ENCODE results near the gene PLN.

Gene PLN

DNA sequence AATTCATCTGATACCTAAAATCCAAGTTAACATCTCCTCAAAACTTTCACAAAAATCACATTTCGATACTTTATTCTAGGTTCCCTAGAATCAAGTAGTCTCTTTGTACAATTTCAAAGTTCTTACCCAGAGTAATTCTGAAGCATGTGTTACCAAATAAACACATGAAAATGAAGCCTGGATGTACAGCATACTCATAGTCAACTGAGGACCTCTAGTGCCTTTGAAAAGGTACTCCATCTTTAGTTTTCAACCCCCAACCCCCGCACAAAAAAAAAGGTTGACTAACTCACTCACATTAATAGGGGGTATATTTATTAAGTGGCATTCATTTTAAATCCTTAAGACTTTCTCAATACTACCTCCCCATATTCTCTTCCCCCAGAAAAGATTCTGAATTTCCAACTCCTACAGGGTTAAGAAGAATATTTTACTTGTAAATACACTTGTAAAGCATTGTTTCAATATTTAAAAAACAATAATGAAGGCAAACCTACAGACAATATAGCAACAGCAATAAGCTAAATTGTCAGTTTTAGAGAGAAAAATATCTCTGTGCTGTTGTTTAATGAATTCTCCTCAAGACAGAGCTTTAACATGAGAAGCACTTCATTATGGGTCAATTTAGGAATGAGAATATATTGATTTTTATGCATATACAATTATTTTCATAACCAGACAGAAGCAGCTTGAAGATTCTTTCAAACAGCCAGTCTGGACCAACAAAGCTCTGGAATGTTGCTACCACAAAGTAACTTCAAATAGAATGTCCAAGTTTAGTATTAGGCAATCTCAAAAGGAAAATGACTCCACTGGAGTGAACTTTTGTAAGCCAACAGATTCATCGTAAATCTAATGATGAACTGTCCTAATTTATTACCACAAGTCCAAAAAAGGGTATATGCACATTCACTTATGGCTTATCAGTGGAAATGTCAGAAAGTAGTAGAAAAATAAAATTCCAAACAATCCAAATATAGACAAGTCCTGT lies 3.3 kb downstream of the PLN start:
- Histone ChIP-seq H3K27me3 (replicated peaks in 2 of 5; ENCODE audit: control insufficient read depth in 4 of 5, insufficient read depth in 5 of 5, low read length in 4 of 5) (no peaks in the 10 kb centered on the region), H3K9me3 (ENCODE audit: control extremely low read depth in 1 of 5, control insufficient read depth in 4 of 5, insufficient read depth in 2 of 5, low read depth in 1 of 5, low read length in 4 of 5) (no peaks in the 10 kb centered on the region), H3K36me3 (ENCODE audit: control insufficient read depth in 4 of 4, insufficient read depth in 4 of 4, low read length in 3 of 4) (peaks cover 0 to 2% (median 0%) of the 10 kb centered on the region in 4 experiments), H3K4me1 (ENCODE audit: control extremely low read depth in 1 of 4, control insufficient read depth in 4 of 4, insufficient read depth in 4 of 4, low read length in 3 of 4) (peaks cover 0 to 3% (median 0%) of the 10 kb centered on the region in 4 experiments), H3K27ac (ENCODE audit: insufficient read depth in 1 of 2, low read depth in 1 of 2, low read length in 2 of 2, poor library complexity in 1 of 2, severe bottlenecking in 2 of 2) (no peak overlapping the region), H3K4me3 (ENCODE audit: control insufficient read depth in 1 of 7, extremely low read depth in 1 of 7, insufficient read depth in 4 of 7, low read depth in 2 of 7, low read length in 6 of 7) (no peak overlapping the region)
- DNase-seq = peak; percentile 52 to 73 (median 70)
- 50% methylated on average over 1 of the region's 3 CpGs for WGBS (ENCODE audit: insufficient coverage)
- POLR2A ChIA-PET = no interaction called here
- CTCF ChIA-PET = interaction anchor here (0.8 to 1.7 kb wide), 5 partner anchors 15 to 268 kb away, joined by 4 to 8 read pairs (median 6); no protein-coding TSS in a partner anchor

- Histone ChIP-seq H3K9me3 (ENCODE audit: control extremely low read depth in 1 of 5, control insufficient read depth in 4 of 5, insufficient read depth in 2 of 5, low read depth in 1 of 5, low read length in 4 of 5) (no peaks in the 10 kb centered on the region), H3K36me3 (ENCODE audit: control insufficient read depth in 4 of 4, insufficient read depth in 4 of 4, low read length in 3 of 4) (peaks cover 0 to 2% (median 0%) of the 10 kb centered on the region in 4 experiments), H3K4me3 (ENCODE audit: control insufficient read depth in 1 of 7, extremely low read depth in 1 of 7, insufficient read depth in 4 of 7, low read depth in 2 of 7, low read length in 6 of 7) (no peak overlapping the region), H3K27ac (ENCODE audit: insufficient read depth in 1 of 2, low read depth in 1 of 2, low read length in 2 of 2, poor library complexity in 1 of 2, severe bottlenecking in 2 of 2) (no peak overlapping the region), H3K27me3 (replicated peaks in 2 of 5; ENCODE audit: control insufficient read depth in 4 of 5, insufficient read depth in 5 of 5, low read length in 4 of 5) (no peaks in the 10 kb centered on the region), H3K4me1 (ENCODE audit: control extremely low read depth in 1 of 4, control insufficient read depth in 4 of 4, insufficient read depth in 4 of 4, low read length in 3 of 4) (peaks cover 0 to 8% (median 0%) of the 10 kb centered on the region in 4 experiments)
- DNase-seq = no peak
- ChIA-PET CTCF (interaction anchor here (0.7 to 1.5 kb wide), 7 partner anchors 10 to 631 kb away, joined by 3 to 5 read pairs (median 3); no protein-coding TSS in a partner anchor), POLR2A (no interaction called here)
- WGBS (ENCODE audit: insufficient coverage) = no CpG with 5 or more reads among the region's 1 CpG
Measured at GRCh38 chr6:118553132-118553531, 5.0 kb downstream of the PLN start.

- DNase-seq = no peak
- Histone ChIP-seq H3K27me3 (replicated peaks in 2 of 5; ENCODE audit: control insufficient read depth in 4 of 5, insufficient read depth in 5 of 5, low read length in 4 of 5) (no peaks in the 10 kb centered on the region), H3K36me3 (ENCODE audit: control insufficient read depth in 4 of 4, insufficient read depth in 4 of 4, low read length in 3 of 4) (peaks cover 0 to 2% (median 0%) of the 10 kb centered on the region in 4 experiments), H3K27ac (ENCODE audit: insufficient read depth in 1 of 2, low read depth in 1 of 2, low read length in 2 of 2, poor library complexity in 1 of 2, severe bottlenecking in 2 of 2) (no peak overlapping the region), H3K4me1 (ENCODE audit: control extremely low read depth in 1 of 4, control insufficient read depth in 4 of 4, insufficient read depth in 4 of 4, low read length in 3 of 4) (peaks cover 4 to 23% (median 9%) of the 10 kb centered on the region in 4 experiments), H3K9me3 (ENCODE audit: control extremely low read depth in 1 of 5, control insufficient read depth in 4 of 5, insufficient read depth in 2 of 5, low read depth in 1 of 5, low read length in 4 of 5) (no peaks in the 10 kb centered on the region), H3K4me3 (ENCODE audit: control insufficient read depth in 1 of 7, extremely low read depth in 1 of 7, insufficient read depth in 4 of 7, low read depth in 2 of 7, low read length in 6 of 7) (no peak overlapping the region)
- ChIA-PET POLR2A (no interaction called here), CTCF (interaction anchor here (1.0 to 1.5 kb wide), 4 partner anchors 9 to 272 kb away, joined by 3 to 5 read pairs (median 3); no protein-coding TSS in a partner anchor)
- no CpG with 5 or more reads among the region's 1 CpG for whole genome bisulfite sequencing (ENCODE audit: insufficient coverage)
Measured at GRCh38 chr6:118554698-118555097, 6.6 kb downstream of the PLN start.

DNA sequence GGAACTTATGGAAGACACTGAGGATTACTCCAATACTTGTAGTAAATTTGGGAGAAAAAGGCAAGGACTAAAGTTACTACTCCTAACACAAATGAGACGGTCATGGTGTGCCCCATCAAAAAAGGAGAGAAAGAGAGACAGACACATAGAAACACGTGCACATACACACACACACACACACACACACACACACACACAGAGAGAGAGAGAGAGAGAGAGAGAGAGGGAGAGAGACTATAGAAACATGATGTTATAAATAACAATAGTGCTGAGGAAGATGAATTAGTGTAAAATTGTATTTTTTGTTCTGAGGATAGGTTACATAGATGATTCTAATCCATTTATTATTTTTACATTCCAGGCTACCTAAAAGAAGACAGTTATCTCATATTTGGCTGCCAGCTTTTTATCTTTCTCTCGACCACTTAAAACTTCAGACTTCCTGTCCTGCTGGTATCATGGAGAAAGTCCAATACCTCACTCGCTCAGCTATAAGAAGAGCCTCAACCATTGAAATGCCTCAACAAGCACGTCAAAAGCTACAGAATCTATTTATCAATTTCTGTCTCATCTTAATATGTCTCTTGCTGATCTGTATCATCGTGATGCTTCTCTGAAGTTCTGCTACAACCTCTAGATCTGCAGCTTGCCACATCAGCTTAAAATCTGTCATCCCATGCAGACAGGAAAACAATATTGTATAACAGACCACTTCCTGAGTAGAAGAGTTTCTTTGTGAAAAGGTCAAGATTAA lies 10.5 kb downstream of the PLN start:
- DNase-seq = peak; percentile 8 to 82 (median 63)
- Histone ChIP-seq H3K4me3 (ENCODE audit: control insufficient read depth in 1 of 7, extremely low read depth in 1 of 7, insufficient read depth in 4 of 7, low read depth in 2 of 7, low read length in 6 of 7) (peak overlapping the region in 4 of 7 experiments; percentile 37 to 55 (median 42)), H3K36me3 (ENCODE audit: control insufficient read depth in 4 of 4, insufficient read depth in 4 of 4, low read length in 3 of 4) (peaks cover 0 to 2% (median 0%) of the 10 kb centered on the region in 4 experiments), H3K9me3 (ENCODE audit: control extremely low read depth in 1 of 5, control insufficient read depth in 4 of 5, insufficient read depth in 2 of 5, low read depth in 1 of 5, low read length in 4 of 5) (no peaks in the 10 kb centered on the region), H3K27ac (ENCODE audit: insufficient read depth in 1 of 2, low read depth in 1 of 2, low read length in 2 of 2, poor library complexity in 1 of 2, severe bottlenecking in 2 of 2) (peak overlapping the region in 1 of 2 experiments; percentile 14), H3K27me3 (replicated peaks in 2 of 5; ENCODE audit: control insufficient read depth in 4 of 5, insufficient read depth in 5 of 5, low read length in 4 of 5) (no peaks in the 10 kb centered on the region), H3K4me1 (ENCODE audit: control extremely low read depth in 1 of 4, control insufficient read depth in 4 of 4, insufficient read depth in 4 of 4, low read length in 3 of 4) (peaks cover 4 to 20% (median 9%) of the 10 kb centered on the region in 4 experiments)
- CTCF ChIA-PET = interaction anchor here (1.5 kb wide), 1 partner anchor 21 kb away, joined by 3 read pairs; no protein-coding TSS in a partner anchor
- POLR2A ChIA-PET = no interaction called here
- WGBS (ENCODE audit: insufficient coverage) = 0% methylated on average over 3 of the region's 6 CpGs

GRCh38 chr6:118559659-118560058 lies 11.6 kb downstream of the PLN start:
- no peaks in the 10 kb centered on the region for H3K9me3 ChIP-seq (ENCODE audit: control extremely low read depth in 1 of 5, control insufficient read depth in 4 of 5, insufficient read depth in 2 of 5, low read depth in 1 of 5, low read length in 4 of 5)
- no peak for DNase-seq
- ChIA-PET CTCF (interaction anchor here (1.5 kb wide), 1 partner anchor 20 kb away, joined by 3 read pairs; no protein-coding TSS in a partner anchor), POLR2A (no interaction called here)
- no peaks in the 10 kb centered on the region for H3K27me3 ChIP-seq (replicated peaks in 2 of 5; ENCODE audit: control insufficient read depth in 4 of 5, insufficient read depth in 5 of 5, low read length in 4 of 5)
- H3K4me3 ChIP-seq (ENCODE audit: control insufficient read depth in 1 of 7, extremely low read depth in 1 of 7, insufficient read depth in 4 of 7, low read depth in 2 of 7, low read length in 6 of 7) = no peak overlapping the region
- no peak overlapping the region for H3K27ac ChIP-seq (ENCODE audit: insufficient read depth in 1 of 2, low read depth in 1 of 2, low read length in 2 of 2, poor library complexity in 1 of 2, severe bottlenecking in 2 of 2)
- peaks cover 4 to 20% (median 9%) of the 10 kb centered on the region in 4 experiments for H3K4me1 ChIP-seq (ENCODE audit: control extremely low read depth in 1 of 4, control insufficient read depth in 4 of 4, insufficient read depth in 4 of 4, low read length in 3 of 4)
- peaks cover 0 to under 1% (median 0%) of the 10 kb centered on the region in 4 experiments for H3K36me3 ChIP-seq (ENCODE audit: control insufficient read depth in 4 of 4, insufficient read depth in 4 of 4, low read length in 3 of 4)

DNA sequence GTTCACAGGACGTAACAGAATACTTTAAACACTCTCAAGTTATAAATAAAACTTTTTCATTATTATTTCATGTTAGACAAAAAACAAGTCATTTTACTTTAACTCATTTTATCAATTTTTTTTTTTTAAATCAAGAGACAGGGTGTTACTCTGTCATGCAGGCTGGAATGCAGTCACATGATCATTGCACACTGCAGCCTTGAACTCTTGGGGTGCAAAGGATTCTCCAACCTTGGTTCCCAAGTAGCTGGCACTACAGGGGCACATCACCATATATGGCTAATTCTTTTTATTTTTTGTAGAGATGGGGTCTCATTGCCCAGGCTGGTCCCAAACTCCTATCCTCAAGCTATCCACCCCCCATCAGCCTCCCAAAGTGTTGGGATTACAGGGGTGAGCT lies 14.2 kb downstream of the PLN start:
- Histone ChIP-seq H3K27ac (ENCODE audit: insufficient read depth in 1 of 2, low read depth in 1 of 2, low read length in 2 of 2, poor library complexity in 1 of 2, severe bottlenecking in 2 of 2) (no peak overlapping the region), H3K4me1 (ENCODE audit: control extremely low read depth in 1 of 4, control insufficient read depth in 4 of 4, insufficient read depth in 4 of 4, low read length in 3 of 4) (peaks cover 4 to 20% (median 9%) of the 10 kb centered on the region in 4 experiments), H3K4me3 (ENCODE audit: control insufficient read depth in 1 of 7, extremely low read depth in 1 of 7, insufficient read depth in 4 of 7, low read depth in 2 of 7, low read length in 6 of 7) (no peak overlapping the region), H3K36me3 (ENCODE audit: control insufficient read depth in 4 of 4, insufficient read depth in 4 of 4, low read length in 3 of 4) (peaks cover 0 to 7% (median 0%) of the 10 kb centered on the region in 4 experiments), H3K27me3 (replicated peaks in 2 of 5; ENCODE audit: control insufficient read depth in 4 of 5, insufficient read depth in 5 of 5, low read length in 4 of 5) (no peaks in the 10 kb centered on the region), H3K9me3 (ENCODE audit: control extremely low read depth in 1 of 5, control insufficient read depth in 4 of 5, insufficient read depth in 2 of 5, low read depth in 1 of 5, low read length in 4 of 5) (no peaks in the 10 kb centered on the region)
- no CpG with 5 or more reads among the region's 1 CpG for WGBS (ENCODE audit: insufficient coverage)
- no peak for DNase-seq
- ChIA-PET POLR2A (no interaction called here), CTCF (no interaction called here)
